ENCODE data around the gene ZSCAN30. TPM values are rescaled to one million over a fixed set of nuclear protein-coding genes. Genes with fewer than 3 reads are reported as not detected.
A peak's percentile ranks its signal among the peaks of the same experiment; 100 is the strongest.

The ZSCAN30 gene
- total and polyA plus RNA-seq, 2 donors (not counting 3 experiments of a cell fraction or from before 2014, with no cell fraction given) = 6.7 to 18.0 TPM

DNA sequence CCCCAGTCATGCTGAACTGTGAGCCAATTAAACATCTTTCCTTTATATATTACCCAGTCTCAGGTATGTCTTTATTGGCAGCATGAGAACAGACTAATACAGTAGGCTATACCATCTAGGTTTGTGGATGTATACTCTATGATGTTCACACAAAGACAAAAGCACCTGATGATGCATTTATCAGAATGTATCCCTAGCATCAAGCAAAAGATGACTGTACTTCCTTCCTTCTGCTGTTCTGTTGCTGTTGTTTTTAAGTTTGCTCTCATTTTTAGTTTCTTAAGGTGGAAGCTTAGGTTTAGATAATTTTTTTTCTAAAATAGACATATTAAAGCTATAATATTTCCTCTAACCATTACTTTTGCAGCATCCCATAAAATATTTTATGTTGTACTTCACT lies 12.4 kb downstream of the ZSCAN30 start:
- intact Hi-C loops (cut with micrococcal nuclease) (no loop called here), dilution Hi-C loops (cut with MboI; ENCODE audit: extremely low pct_ligation_motif_present, low sequenced_read_pairs) (no loop called here)
- peak; percentile 4 for FAIRE-seq
- H3K27ac ChIP-seq (ENCODE audit: insufficient read depth, low read depth, low read length) = no peak overlapping the region
- peaks cover 8% of the 10 kb centered on the region for H3K79me2 ChIP-seq (ENCODE audit: control insufficient read depth, insufficient read depth, low read length)
- no peaks in the 10 kb centered on the region for H3K9me1 ChIP-seq (replicated peaks; ENCODE audit: control insufficient read depth, extremely low read depth, insufficient read depth, low read length)
- ChIA-PET POLR2A (no interaction called here), CTCF (interaction anchor here (1.4 to 1.6 kb wide), 3 partner anchors 10 to 77 kb away, joined by 3 to 7 read pairs (median 5); no protein-coding TSS in a partner anchor)
- H3K4me2 ChIP-seq (ENCODE audit: insufficient read depth, low read length) = peak overlapping the region; percentile 40
- no TSS peak for BruUV-seq (replicated peaks)
- no peaks in the 10 kb centered on the region for H4K20me1 ChIP-seq (replicated peaks; ENCODE audit: control insufficient read depth, extremely low read depth, insufficient read depth, low read length)
- TF ChIP-seq EZH2 (IDR thresholded peaks at IDR 0.05; ENCODE audit: borderline replicate concordance, low read depth, low read length, severe bottlenecking) = no peak
- peak; percentile 40 for TF ChIP-seq POLR2AphosphoS5 (IDR thresholded peaks at IDR 0.05; ENCODE audit: insufficient read depth, low read depth, low read length)
- TF ChIP-seq MYC (IDR thresholded peaks at IDR 0.05; ENCODE audit: low read depth, low read length) = no peak
- peak; percentile 50 for TF ChIP-seq JUN (IDR thresholded peaks at IDR 0.05; ENCODE audit: borderline replicate concordance, insufficient read depth, insufficient read length, low read depth)
- TF ChIP-seq GATA2 (IDR thresholded peaks at IDR 0.05; ENCODE audit: insufficient read depth, insufficient read length, low read depth, low read length) = no peak
- TF ChIP-seq, protein P1, sequence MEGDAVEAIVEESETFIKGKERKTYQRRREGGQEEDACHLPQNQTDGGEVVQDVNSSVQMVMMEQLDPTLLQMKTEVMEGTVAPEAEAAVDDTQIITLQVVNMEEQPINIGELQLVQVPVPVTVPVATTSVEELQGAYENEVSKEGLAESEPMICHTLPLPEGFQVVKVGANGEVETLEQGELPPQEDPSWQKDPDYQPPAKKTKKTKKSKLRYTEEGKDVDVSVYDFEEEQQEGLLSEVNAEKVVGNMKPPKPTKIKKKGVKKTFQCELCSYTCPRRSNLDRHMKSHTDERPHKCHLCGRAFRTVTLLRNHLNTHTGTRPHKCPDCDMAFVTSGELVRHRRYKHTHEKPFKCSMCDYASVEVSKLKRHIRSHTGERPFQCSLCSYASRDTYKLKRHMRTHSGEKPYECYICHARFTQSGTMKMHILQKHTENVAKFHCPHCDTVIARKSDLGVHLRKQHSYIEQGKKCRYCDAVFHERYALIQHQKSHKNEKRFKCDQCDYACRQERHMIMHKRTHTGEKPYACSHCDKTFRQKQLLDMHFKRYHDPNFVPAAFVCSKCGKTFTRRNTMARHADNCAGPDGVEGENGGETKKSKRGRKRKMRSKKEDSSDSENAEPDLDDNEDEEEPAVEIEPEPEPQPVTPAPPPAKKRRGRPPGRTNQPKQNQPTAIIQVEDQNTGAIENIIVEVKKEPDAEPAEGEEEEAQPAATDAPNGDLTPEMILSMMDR (IDR thresholded peaks at IDR 0.05; ENCODE audit: extremely low read depth in 1 of 2, insufficient read depth in 1 of 2, low read depth in 1 of 2, low read length in 2 of 2) = no peak
- TF ChIP-seq, protein P2, sequence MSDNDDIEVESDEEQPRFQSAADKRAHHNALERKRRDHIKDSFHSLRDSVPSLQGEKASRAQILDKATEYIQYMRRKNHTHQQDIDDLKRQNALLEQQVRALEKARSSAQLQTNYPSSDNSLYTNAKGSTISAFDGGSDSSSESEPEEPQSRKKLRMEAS (IDR thresholded peaks at IDR 0.05; ENCODE audit: insufficient read depth, insufficient read length) = no peak
- TF ChIP-seq POLR2A (IDR thresholded peaks at IDR 0.05; ENCODE audit: low read depth, low read length) = no peak
- peak; percentile 65 for TF ChIP-seq FOS (IDR thresholded peaks at IDR 0.05; ENCODE audit: borderline replicate concordance, insufficient read depth, low read length)
- no peak overlapping the region for H3K4me3 ChIP-seq (replicated peaks in 1 of 3; ENCODE audit: insufficient read depth in 1 of 3, low read depth in 1 of 3, low read length in 3 of 3)
- DNase-seq (ENCODE audit: low read depth, low spot score) = peak; percentile 20
- peaks cover 3% of the 10 kb centered on the region for H3K9me3 ChIP-seq (replicated peaks; ENCODE audit: control insufficient read depth, insufficient read depth, low read length)
- peaks cover 26% of the 10 kb centered on the region for H3K4me1 ChIP-seq (ENCODE audit: control insufficient read depth, extremely low read depth, insufficient read depth, low read length)
- no peak overlapping the region for H3K9ac ChIP-seq (replicated peaks; ENCODE audit: extremely low read depth, insufficient read depth, low read length)
- no peaks in the 10 kb centered on the region for H3K27me3 ChIP-seq (ENCODE audit: control insufficient read depth in 2 of 2, insufficient read depth in 2 of 2, low read length in 2 of 2)
- H3K36me3 ChIP-seq (ENCODE audit: control insufficient read depth in 2 of 2, extremely low read depth in 1 of 2, insufficient read depth in 2 of 2, low read length in 2 of 2) = no peaks in the 10 kb centered on the region
- H2AFZ ChIP-seq (ENCODE audit: low read depth, low read length) = no peak overlapping the region

Measured in endothelial cell of umbilical vein (primary cell).